MV-4-11 (cell line): ENCODE data around the gene GPR135.

Experiments
- DNase-seq: peaks from one replicate; lab custom pipeline; 2025; lab: John Stamatoyannopoulos, UW

GPR135 gene

GRCh38 chr14:59422069-59422881 lies 42.9 kb downstream of the GPR135 start:
- peak; percentile 43 for DNase-seq

- no peak for DNase-seq
Measured at GRCh38 chr14:59419303-59419702, 45.9 kb downstream of the GPR135 start.

GRCh38 chr14:59417311-59417710 lies 47.9 kb downstream of the GPR135 start:
- no peak for DNase-seq

GRCh38 chr14:59415836-59416602 lies 49.2 kb downstream of the GPR135 start:
- DNase-seq = no peak
